Hypothalamus (tissue), 51 donors: ENCODE data around the gene IL6.
"Not testable (repeated sequence)": the region's sequence is repeated elsewhere in the genome, so short reads cannot be mapped to it uniquely, and the experiment has no call there.

ENCODE experiments used
- DNase-seq, 51 donors: peaks; one replicate each; lab custom pipeline; 2025; lab: John Stamatoyannopoulos, UW

Gene IL6

GRCh38 chr7:22726907-22727713 lies at the start of gene IL6:
TSS of gene IL6 (plus strand) at chr7:22727200. CDS start at chr7:22727263, 63 bp downstream.
- peak in 36 of 51 donors; percentile 10 to 70 (median 36) for DNase-seq

- DNase-seq = not testable (repeated sequence)
Observed at GRCh38 chr7:22677263-22677662, 49.7 kb upstream of the IL6 start.

- DNase-seq = no peak
Observed at GRCh38 chr7:22677680-22678079, 49.3 kb upstream of the IL6 start.

GRCh38 chr7:22680482-22680911 lies 46.5 kb upstream of the IL6 start:
- no peak for DNase-seq

GRCh38 chr7:22681312-22681711 lies 45.7 kb upstream of the IL6 start:
- DNase-seq = no peak

GRCh38 chr7:22681852-22682657 lies 44.9 kb upstream of the IL6 start:
- DNase-seq = no peak

- DNase-seq = no peak
Observed at GRCh38 chr7:22683379-22683778, 43.6 kb upstream of the IL6 start.

GRCh38 chr7:22686620-22687019 lies 40.4 kb upstream of the IL6 start:
- DNase-seq = no peak

GRCh38 chr7:22688084-22688483 lies 38.9 kb upstream of the IL6 start:
- peak in 1 of 51 donors; percentile 10 for DNase-seq

GRCh38 chr7:22688934-22689333 lies 38.1 kb upstream of the IL6 start:
- not testable (repeated sequence) for DNase-seq

- no peak for DNase-seq
Observed at GRCh38 chr7:22694597-22695207, 32.3 kb upstream of the IL6 start.

GRCh38 chr7:22695476-22696132 lies 31.4 kb upstream of the IL6 start:
- DNase-seq = no peak

GRCh38 chr7:22696541-22697228 lies 30.3 kb upstream of the IL6 start:
- no peak for DNase-seq

GRCh38 chr7:22697322-22697859 lies 29.6 kb upstream of the IL6 start:
- no peak for DNase-seq

- DNase-seq = no peak
Observed at GRCh38 chr7:22697876-22698606, 29.0 kb upstream of the IL6 start.

- DNase-seq = no peak
Observed at GRCh38 chr7:22698767-22699166, 28.2 kb upstream of the IL6 start.

- no peak for DNase-seq
Observed at GRCh38 chr7:22700559-22701002, 26.4 kb upstream of the IL6 start.

- no peak for DNase-seq
Observed at GRCh38 chr7:22702516-22702915, 24.5 kb upstream of the IL6 start.
